Right ventricle myocardium inferior (tissue), 1 donor: ENCODE data around the gene ZNF287. TPM values are rescaled to one million over a fixed set of nuclear protein-coding genes. Genes with fewer than 3 reads are reported as not detected.
"Not testable (repeated sequence)": the region's sequence is repeated elsewhere in the genome, so short reads cannot be mapped to it uniquely, and the experiment has no call there.

ENCODE experiments used
- ATAC-seq: fragments of 200-7000 bp; cut with Tn5 transposase; one replicate; pipeline ENCODE4 v1.9.1; 2020; ENCODE audit warnings: mild to moderate bottlenecking, moderate library complexity
- DNase-seq: peaks from one replicate; pipeline ENCODE4 v3.0.0; 2021; ENCODE audit errors: missing footprints
- intact Hi-C: fragments of 100-400 bp; cut with DNase I; formaldehyde crosslinking; loops from one replicate; pipeline ENCODE4 v1.11.0; 2022
- long read RNA-seq: library from polyadenylated mRNA; unstranded; transcript quantifications from one replicate; pipeline ENCODE4 v2.0.0, GENCODE V29; 2021
- total RNA-seq: library from RNA; stranded (reverse); fragmentation: NEBNext Ultra II Directional; extraction: Animal tissue kit (Norgen Biotek cat#: 25700); gene quantifications from one replicate; pipeline ENCODE4 v1.2.1, GENCODE V29; 2021
- donor health status: DM: no; HTN: yes; CAD: no; lungs with severe emphysema.

The ZNF287 gene
- total RNA-seq: 8.0 TPM
- long read RNA-seq, partial matches to known transcripts: 0 of 3 reads
- long read RNA-seq, other reads (novel, unspliced or antisense): 0 of 3 reads

DNA sequence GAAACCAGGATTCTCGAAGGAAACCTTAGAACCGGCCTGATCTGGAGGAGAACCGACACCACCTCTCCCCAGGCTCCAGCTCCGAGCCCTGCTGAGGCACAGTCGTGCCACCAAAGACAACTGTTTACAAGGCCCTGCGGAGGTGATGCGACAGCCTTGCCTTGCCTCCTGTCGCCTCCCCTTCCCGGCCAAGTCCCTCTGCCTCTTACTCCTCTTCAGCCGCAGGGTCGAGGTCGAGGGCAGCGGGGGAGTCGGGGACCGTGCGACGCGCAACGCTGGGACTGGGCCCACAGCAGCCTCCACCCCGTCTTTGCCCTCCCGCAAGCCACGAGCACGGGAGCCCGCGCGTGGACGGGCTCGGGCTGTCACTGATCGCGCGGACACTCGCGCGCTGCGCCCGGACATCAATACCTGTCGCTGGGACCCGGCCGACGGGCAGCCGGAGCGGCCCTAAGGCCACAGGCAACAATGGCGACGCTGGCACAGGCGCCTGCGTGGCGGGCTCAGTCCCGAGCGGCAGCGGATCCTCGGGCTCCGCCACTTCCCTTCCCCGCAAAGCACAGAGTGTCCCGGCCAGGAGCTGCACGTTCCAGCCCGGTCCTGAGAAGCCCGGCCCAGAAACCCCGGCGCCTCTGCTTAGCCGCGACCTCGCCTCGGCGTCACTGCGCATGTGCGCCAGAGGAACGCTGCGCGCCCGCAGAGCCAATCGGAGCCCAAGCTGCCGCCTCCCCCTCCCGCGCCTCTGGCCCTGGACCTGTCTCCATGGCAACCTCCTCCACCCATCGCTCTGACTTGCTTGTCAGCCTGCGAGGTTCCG lies at the start of gene ZNF287:
Gene ZNF287, minus strand, starts transcription at position 664 of the 817 bp plus-strand sequence. CDS start 1,473 bp downstream, outside the sequence.
- DNase-seq (peak; percentile 97), ATAC-seq (peak; percentile 99)
- intact Hi-C loops: no loop called here

DNA sequence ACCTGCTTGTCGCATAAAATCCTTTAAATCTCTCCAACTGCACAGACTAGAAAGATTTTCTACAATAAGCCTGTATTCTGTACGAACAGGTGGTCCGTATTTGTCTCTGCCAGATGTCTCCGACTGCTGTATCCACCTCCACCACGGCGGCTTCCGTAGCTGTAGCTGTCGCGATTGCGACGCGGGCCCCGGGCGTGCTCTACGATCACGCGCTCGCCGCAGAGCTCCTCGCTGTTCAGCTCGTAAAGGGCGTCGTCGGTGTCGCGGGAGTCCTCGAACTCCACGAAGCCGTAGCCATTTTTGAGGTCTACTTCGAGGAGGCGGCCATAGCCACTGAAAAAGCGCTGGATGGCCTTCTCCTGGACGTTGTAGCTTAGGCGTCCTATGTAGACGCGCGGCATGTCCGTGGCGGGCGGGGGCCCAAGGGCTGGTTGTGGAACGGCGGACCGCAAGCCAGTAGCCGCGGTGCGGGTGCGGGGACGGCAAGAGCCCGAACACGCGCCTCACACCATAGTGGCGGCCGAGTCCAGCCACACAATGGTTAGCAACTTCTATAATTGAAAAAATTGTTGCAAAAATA lies 48.6 kb upstream of the ZNF287 start:
- ATAC-seq: no peak
- intact Hi-C loops: no loop called here
- no peak for DNase-seq

DNA sequence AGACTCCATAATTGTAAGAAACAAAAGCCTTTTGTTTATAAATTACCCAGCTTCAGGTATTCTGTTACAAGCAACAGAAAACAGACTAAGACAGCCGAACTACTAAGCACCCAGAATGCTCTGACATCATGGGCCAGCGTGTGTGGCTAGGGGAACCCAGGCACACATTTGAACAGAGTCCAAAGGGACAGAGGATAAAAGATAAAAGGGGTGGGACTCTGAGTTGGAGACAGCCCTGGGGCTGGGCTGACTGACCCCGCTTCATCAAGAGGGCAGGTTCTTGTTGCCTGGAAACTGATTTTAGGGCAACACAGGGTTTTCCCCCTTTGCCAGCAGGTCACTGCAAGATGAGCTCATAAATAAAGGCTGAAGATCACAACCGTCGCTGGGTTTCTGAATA lies 30.5 kb upstream of the ZNF287 start:
- intact Hi-C loops: no loop called here

DNA sequence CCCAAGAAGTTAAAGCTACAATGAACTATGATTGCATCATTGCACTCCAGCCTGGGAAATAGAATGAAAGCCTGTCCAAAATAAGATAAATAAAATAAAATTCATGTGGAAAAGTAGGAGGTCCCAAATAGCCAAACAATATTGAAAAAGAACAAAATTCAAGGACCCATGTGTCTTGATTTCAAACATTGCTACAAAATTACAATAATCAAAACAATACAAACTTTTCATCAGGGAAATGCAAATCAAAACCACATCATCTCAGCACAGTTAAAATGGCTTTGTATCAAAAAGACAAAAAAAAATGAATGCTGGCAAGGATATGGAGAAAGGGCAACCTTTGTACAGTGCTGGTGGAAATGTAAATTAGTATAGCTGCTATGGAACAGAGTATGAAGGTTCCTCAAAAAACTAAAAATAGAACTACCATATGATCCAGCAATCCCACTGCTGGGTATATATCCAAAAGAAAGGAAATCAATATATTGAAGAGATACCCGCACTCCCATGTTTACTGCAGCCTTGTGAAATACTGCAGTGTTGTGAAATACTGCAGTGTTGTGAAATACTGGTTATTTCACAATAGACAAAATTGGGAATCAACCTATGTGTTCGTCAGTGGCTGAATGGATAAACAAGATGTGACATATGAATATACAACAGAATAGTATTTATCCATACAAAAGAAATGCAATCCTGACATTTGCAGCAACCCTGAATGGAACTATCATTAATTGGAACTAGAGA lies 24.5 kb upstream of the ZNF287 start:
- no peak for DNase-seq
- no peak for ATAC-seq
- intact Hi-C loops: no loop called here

More for the DNA sequence above, 30.5 kb upstream of the ZNF287 start:
- DNase-seq (no peak), ATAC-seq (no peak)

DNA sequence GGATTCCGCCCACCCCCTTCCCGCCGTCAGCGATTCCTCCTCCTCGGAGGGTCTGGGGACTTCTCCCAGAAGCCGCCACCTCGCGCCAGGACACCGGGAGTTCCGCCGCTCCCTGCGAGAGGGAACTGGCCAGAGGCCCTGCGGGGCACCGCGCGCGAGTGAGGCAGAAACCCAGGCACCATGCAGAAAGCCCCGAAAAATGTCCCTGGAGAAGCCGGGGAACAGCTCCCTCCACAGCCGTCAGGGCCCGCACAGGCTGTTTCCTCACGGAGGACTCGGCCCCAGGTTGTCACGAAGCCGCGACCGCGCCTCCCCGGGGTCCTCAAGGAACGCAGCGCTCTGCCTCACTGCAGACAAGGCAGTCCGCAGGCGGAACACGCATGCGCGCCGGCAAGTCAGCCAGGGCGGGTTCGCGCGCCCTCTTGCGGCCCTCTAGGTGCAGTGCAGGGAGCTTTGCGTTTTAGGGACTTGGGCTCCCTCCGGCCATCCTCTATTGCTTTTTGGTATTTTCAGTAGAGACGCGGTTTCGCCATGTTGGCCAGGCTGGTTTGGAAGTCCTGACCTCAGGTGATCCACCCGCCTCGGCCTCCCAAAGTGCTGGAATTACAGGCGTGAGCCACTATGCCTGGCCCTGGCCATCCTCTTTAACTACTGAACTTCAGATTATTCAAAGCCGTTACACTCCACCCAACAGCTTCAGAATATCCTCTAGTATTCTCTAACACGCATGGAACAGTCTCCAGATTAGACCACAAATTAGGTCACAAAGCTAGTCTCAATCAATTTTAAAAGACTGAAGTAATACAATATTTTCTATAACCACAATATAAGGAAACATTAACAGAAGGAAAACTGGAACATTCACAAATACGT lies 20.3 kb upstream of the ZNF287 start:
- ATAC-seq (peak; percentile 89), DNase-seq (peak; percentile 97)
- intact Hi-C loops: loop anchor here (2.0 to 5.0 kb wide), 2 partner anchors 53 to 147 kb away; no protein-coding TSS in a partner anchor

DNA sequence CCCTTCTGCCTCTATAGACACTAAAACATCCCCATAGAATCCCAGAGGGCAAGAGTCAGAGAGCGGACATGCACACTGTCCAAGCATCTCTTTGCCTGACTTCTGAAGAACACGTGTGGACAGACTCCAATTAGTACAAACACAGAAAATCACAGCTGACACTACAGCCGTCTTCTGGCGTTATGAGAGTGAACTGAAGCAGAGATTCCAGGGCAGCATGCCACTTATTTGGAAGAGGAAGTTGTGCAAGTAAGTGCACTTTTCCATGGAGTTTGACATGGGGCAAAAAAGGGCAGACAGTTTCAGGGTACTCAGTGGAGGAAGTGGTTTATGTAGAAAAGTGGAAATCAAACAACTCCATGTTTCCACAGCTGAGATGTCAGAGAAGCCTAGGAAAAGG lies 16.8 kb upstream of the ZNF287 start:
- DNase-seq (no peak), ATAC-seq (no peak)
- intact Hi-C loops: loop anchor here (5.0 kb wide), 1 partner anchor 143 kb away; no protein-coding TSS in a partner anchor

DNA sequence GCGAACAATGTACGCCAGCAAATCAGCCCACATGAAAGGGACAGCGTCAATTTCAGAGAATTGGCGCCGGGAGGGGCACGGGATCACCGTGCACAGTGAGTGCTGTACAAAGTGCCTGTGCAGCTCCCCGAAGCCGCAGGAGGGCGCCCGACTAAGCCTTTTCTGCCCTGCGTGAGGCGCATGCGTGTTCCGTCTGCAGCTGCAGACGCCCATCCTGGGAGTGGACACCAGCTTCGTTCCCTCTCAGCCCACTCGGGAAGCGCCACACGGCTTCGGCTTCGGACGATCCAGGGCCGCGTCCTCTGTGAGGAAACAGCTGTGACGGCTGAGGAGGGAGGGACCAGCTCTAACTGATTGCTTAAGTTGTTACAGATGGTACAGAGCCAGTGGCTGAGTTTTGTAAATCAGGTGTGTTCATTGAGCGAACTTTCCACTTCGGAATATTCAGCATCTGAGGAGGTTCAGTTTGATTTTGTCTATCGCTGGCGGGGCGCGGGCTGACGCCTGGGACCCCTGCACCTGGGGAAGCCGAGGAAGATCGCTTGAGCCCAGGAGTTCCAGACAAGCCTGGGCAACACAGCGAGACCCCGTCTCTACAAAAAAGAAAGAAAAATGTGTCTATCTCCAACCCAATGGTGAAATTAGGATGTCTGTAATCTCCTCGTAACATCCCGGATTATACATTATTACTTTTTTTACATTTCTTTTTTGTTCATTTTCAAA lies 15.4 kb upstream of the ZNF287 start:
- ATAC-seq (peak; percentile 98), DNase-seq (peak; percentile 96)
- intact Hi-C loops: no loop called here

DNA sequence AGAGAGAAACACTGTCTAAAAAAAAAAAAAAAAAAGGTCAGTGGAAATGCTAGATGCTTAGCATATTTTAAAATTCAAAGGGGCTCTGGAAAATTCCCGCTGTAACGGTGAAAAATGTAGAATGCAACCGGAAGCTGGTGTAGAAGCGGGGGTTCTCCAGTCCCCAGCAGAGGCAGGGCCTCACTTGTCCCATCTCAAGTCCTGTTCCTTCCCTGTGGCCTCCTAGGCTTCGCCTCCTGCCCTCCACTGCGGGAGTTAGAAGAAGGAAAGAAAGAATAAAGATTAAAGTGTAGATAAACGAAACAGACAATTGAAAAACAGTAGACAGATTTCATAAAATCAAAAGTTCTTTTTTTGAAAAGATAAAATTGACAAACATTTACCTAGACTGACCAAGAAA lies 14.8 kb upstream of the ZNF287 start:
- DNase-seq: no peak
- intact Hi-C loops: no loop called here
- no peak for ATAC-seq

DNA sequence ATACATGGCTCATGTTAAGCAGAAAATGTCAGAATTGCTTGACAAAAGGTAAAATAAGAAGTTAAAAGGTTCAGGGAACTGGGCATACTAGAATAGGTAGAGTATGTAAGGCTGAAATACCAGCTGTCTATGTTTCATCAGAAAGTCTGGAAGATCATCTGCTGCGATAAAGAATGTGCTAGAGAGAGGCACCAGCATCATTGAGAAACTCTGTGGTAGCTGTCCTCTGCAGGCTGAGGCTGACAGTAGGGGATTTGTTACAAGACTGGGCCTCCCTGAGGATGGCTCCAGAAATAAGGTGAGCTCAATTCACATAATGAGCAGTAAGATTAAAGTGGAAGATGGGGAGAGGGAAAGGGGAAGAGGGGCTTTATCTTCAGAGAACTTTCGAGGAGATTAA lies 4.5 kb upstream of the ZNF287 start:
- intact Hi-C loops: no loop called here
- no peak for ATAC-seq
- DNase-seq: no peak

DNA sequence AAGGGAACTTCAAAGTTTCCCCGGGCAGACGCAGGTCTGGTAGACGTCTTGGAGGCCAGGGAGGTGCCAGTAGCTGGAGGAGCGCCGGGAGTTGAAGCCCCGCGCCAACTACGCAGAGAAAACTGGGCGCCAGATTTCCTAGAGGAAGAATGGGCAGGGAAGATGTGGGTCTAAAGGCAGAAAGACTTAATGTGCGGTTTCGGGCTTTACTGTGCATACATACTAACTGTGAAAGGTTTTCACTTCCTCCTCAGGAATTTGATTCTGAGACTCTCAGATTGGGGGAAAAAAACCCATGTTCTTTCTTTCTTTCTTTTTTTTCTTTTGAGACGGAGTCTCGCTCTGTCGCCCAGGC lies 331 bp upstream of the ZNF287 start:
- ATAC-seq (no peak), DNase-seq (no peak)
- intact Hi-C loops: no loop called here

DNA sequence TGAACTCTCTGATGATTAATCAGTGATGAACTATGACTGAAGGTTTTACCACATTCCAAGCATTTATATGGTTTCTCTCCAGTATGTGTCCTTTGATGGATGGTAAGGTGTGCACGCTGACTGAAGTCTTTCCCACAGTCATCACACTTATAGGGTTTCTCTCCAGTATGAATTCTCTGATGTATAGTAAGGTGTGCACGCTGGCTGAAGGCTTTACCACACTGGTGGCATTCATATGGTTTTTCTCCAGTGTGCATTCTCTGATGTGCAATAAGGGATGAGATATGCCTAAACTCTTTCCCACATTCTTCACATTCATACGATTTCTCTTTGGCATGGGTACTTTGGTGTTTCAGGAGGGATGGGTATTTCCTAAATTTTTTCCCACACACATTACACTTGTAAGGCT lies 16.4 kb downstream of the ZNF287 start:
- no peak for DNase-seq
- ATAC-seq: no peak
- intact Hi-C loops: no loop called here

DNA sequence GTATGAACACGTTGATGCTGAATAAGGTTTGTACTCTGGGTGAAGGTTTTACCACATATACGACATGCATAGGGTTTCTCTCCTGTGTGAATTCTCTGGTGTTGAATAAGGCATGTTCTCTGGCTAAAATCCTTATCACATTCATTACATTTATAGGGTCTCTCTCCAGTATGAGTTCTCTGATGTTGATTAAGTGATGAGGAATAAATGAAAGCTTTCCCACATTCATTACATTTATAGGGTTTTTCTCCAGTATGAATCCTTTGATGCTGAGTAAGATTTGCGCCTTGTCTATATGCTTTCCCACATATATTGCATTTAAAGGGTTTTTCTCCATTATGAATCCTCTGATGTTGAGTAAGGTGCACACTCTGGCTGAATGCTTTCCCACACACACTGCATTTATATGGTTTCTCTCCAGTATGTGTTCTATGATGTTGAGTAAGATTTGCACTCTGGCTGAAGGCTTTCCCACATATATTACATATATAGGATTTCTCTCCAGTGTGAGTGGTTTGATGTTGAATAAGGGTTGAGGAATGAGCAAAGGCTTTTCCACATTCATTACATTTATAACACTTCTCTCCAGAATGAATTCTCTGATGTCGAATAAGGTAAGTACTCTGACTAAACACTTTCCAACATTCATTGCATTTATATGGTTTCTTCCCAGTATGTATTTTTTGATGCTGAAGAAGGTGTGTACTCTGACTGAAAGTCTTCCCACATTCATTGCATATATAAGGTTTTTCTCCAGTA lies 16.9 kb downstream of the ZNF287 start:
- DNase-seq (no peak), ATAC-seq (no peak)
- intact Hi-C loops: no loop called here

DNA sequence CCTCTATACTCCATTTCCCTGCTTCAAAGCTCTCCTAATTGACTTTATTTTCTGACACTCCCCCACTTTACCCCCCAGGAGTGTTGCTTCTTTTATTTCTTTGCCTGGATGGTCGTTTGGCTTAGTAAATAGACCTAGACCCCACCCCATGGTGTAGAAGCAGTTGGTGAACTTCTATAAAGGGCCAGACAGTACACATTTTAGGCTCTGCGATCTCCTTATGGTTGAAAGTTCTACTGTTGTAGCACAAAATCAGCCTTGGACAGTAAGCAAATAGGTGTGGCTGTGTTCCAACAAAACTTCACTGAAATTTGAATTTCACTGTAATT lies 31.9 kb downstream of the ZNF287 start:
- DNase-seq (no peak), ATAC-seq (no peak)
- intact Hi-C loops: loop anchor here (2.0 to 5.0 kb wide), 3 partner anchors 52 to 455 kb away; partner anchors contain the start of gene ZNF624

DNA sequence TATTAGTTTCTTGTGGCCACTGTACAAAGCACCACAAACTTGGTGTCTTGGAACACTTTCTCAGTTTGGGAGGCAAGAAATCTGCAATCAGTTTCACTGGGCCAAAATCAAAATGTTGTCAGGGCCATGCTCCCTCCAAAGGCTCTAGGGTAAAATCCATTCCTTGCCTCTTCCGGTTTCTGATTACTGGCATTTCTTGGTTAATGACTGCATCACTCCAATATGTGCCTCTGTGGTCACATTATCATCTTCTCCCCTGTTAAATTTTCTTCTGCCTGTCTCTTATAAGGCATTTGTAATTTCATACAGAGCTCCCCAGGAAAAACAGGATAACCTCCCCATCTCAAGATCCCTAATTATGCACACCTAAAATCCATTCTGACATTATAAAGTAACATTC lies 34.8 kb downstream of the ZNF287 start:
- ATAC-seq (no peak), DNase-seq (no peak)
- intact Hi-C loops: no loop called here

DNA sequence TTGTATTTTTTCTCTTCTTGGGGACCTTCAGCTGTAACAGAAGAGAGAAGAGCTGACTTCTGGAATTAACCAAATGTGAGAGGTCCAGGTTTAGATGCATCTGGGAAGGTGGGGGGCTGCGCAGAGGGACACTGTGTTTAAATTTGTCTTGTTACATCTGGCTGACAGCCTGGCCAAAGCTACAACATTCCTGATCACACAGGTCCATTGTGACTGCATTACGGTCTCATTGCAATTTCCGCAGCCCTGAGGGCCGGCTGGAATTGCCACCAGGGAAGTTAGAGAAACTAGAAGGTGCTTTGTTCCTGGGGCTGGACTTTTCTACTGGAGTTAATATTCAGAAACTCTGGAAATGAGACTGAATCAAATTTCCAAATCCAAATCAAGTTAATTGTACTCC lies 39.1 kb downstream of the ZNF287 start:
- ATAC-seq (no peak), DNase-seq (no peak)
- intact Hi-C loops: no loop called here

DNA sequence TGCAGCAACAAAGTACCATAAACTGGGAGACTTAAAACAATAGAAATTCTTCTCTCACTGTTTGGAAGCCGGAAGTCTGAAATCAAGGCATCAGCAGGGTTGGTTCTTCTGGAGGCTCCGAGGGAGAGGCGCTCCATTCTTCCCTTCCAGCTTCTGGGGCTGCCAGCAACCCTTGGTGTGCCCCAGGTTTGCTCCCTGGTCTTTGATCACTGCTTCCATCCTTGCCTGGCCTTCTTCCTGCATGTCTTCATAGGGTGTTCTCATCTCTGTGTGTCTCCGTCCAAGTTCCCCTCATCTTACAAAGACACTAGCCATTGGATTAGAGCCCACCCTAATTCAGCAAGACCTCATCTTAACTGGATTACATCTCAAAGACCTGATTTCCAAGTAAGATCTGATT lies 41.7 kb downstream of the ZNF287 start:
- no peak for ATAC-seq
- DNase-seq: no peak
- intact Hi-C loops: no loop called here

DNA sequence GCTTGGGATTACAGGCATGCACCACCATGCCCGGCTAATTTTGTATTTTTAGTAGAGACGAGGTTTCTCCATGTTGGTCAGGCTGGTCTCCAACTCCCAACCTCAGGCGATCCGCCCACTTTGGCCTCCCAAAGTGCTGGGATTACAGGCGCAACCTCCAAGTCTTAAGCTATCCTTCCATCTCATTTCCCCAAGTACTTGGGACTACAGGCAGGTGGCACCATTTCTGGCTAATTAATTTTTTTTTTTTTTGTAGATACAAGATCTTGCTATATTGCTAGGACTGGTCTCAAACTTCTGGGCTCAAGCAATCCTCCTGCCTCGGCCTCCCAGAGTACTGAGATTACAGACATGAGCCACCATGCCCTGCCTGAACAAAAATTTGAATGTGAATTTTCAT lies 43.4 kb downstream of the ZNF287 start:
- ATAC-seq, DNase-seq, intact Hi-C loops: not testable (repeated sequence)
